Activated T-cell treated with anti-CD3 and anti-CD28 coated beads, Interleukin-2, amount 50 U/mL, for 4 hours (primary cell): ENCODE results near the gene SLC43A3. TPM values are rescaled to one million over a fixed set of nuclear protein-coding genes. Genes with fewer than 3 reads are reported as not detected.
A peak's percentile ranks its signal among the peaks of the same experiment; 100 is the strongest.

Source experiments
- ATAC-seq, 2 donors: fragments of 200-7000 bp; cut with Tn5 transposase; one replicate each; pipeline ENCODE4 v1.10.0; 2021
- DNase-seq: peaks from one replicate; pipeline ENCODE4 v3.0.0-alpha.2; 2020
- H3K27me3 Mint-ChIP-seq: one replicate; pipeline ENCODE4 v1.8.0; 2021; ENCODE audit warnings: low read depth, mixed read lengths
- H3K36me3 Mint-ChIP-seq: one replicate; pipeline ENCODE4 v1.8.0; 2022; ENCODE audit warnings: mixed read lengths; ENCODE audit not compliant: insufficient read depth
- H3K4me1 Mint-ChIP-seq: one replicate; pipeline ENCODE4 v1.8.0; 2021; ENCODE audit warnings: low read depth, mixed read lengths
- H3K4me3 Mint-ChIP-seq: one replicate; pipeline ENCODE4 v1.8.0; 2021; ENCODE audit warnings: mild to moderate bottlenecking, moderate library complexity, mixed read lengths
- H3K9me3 Mint-ChIP-seq: one replicate; pipeline ENCODE4 v1.8.0; 2021; ENCODE audit warnings: mixed read lengths
- total RNA-seq, 3 donors: library from RNA; stranded (reverse); gene quantifications; one replicate each; pipeline ENCODE4 v1.2.1, GENCODE V29; 2021

SLC43A3 gene
- total RNA-seq, 3 donors from 2014 or later: 508 to 551 (median 529) TPM

DNA sequence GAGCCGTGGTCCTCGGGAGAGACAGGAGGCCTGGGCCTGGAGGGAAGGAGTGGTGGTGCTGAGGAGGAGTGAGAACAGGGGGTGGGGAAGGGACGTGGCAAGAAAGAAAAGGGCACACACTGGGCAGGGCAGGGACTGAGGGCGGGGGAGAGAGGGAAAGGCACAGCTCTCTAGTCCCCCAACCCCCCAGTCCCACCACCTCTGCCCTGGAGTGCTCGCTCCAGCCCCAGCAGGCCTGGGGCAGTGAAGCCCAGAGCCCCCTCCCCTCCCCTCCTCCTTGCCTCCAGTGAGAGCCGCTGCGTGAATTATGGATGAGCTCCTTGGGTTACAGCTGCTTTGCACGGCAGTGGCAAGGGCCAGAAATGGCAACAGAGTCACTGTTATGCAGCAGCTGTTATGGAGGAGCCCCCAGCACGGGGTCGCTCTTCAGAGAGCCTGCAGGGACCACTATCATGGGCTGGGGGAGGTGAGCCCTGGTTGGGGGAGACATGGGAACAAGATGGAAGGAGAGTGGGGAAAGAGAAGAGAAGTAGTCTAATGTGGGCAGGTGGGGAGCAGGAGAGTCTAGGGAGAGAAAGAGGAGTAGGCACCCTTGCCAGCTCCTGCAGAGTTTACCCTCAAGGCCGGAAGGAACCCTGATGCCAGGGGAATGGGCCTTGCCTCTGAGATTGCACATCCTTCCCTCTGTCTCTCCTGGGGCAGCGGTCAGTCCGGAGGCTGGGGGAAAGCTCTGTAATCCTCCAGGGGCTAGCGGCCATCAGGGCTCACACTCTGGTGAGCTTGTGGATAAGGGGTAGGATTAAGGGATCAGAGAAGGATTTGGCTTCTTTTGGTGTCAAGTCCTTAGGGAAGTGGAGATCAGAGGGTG, 37.0 kb upstream of the SLC43A3 start:
- H3K27me3 Mint-ChIP-seq: peaks cover 24% of the 10 kb centered on the region
- H3K36me3 Mint-ChIP-seq: no peaks in the 10 kb centered on the region
- ATAC-seq: no peak
- H3K4me1 Mint-ChIP-seq: peaks cover 14% of the 10 kb centered on the region
- no peaks in the 10 kb centered on the region for H3K9me3 Mint-ChIP-seq
- no peak overlapping the region for H3K4me3 Mint-ChIP-seq
- no peak for DNase-seq

DNA sequence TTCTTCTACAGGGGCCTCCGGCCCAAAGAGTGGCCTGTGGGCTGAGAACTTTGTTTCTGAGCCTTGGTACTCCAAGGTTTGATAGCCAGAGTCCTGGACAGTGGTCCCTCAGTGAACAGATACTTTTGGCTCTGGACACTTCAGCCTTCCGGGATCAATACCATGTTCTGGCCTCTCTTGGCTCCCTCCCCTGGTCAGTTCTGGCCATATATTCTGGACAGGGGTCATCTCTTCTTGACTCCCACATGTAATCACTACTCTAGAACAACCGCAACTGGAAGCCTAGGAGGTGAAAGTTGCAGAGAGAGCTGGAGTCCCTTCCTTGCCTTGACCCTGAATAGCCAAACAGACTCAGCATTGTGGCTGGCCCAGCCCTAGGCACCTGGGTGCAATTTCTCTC, 35.7 kb upstream of the SLC43A3 start:
- H3K27me3 Mint-ChIP-seq: peaks cover 24% of the 10 kb centered on the region

DNA sequence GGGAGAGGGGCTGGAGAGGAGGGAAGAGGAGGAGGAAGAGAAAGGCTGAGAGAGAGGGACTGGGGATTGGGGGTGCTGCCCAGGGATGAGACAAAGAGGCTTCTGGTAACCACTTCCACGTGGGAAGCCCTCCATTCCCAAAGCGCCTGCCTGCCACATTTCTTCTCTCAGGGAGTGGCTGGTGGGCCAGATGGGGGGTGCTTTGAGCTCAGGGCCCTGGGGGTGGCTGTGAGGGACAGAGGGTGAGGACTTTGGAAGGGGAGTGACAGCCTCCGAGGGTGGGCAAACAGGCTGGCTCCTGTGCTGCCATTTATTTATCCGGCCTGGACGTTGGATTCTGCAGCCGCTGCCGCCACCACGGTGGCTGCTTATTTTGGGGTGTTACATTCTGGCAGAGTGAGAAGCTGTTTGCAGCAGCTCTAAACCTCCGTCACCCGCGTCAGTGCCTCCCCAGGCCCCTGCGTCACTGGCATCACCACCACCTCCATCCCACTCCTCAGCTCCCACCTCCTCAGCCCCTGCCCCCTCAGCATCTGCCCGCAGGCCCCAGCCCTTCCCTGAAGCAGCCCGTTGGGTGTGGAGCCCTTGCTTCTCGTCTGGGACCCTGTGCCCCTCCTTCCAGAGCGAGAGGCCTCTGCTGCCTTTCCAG, 35.0 kb upstream of the SLC43A3 start:
- peak overlapping the region; percentile 24 for H3K4me3 Mint-ChIP-seq
- H3K9me3 Mint-ChIP-seq: no peaks in the 10 kb centered on the region
- ATAC-seq: no peak
- no peaks in the 10 kb centered on the region for H3K36me3 Mint-ChIP-seq
- H3K4me1 Mint-ChIP-seq: peaks cover 26% of the 10 kb centered on the region
- DNase-seq: no peak
- H3K27me3 Mint-ChIP-seq: peaks cover 28% of the 10 kb centered on the region

More for the DNA sequence above, 35.7 kb upstream of the SLC43A3 start:
- no peaks in the 10 kb centered on the region for H3K36me3 Mint-ChIP-seq
- DNase-seq: no peak
- H3K4me3 Mint-ChIP-seq: no peak overlapping the region
- H3K9me3 Mint-ChIP-seq: no peaks in the 10 kb centered on the region
- ATAC-seq: no peak
- peaks cover 23% of the 10 kb centered on the region for H3K4me1 Mint-ChIP-seq

DNA sequence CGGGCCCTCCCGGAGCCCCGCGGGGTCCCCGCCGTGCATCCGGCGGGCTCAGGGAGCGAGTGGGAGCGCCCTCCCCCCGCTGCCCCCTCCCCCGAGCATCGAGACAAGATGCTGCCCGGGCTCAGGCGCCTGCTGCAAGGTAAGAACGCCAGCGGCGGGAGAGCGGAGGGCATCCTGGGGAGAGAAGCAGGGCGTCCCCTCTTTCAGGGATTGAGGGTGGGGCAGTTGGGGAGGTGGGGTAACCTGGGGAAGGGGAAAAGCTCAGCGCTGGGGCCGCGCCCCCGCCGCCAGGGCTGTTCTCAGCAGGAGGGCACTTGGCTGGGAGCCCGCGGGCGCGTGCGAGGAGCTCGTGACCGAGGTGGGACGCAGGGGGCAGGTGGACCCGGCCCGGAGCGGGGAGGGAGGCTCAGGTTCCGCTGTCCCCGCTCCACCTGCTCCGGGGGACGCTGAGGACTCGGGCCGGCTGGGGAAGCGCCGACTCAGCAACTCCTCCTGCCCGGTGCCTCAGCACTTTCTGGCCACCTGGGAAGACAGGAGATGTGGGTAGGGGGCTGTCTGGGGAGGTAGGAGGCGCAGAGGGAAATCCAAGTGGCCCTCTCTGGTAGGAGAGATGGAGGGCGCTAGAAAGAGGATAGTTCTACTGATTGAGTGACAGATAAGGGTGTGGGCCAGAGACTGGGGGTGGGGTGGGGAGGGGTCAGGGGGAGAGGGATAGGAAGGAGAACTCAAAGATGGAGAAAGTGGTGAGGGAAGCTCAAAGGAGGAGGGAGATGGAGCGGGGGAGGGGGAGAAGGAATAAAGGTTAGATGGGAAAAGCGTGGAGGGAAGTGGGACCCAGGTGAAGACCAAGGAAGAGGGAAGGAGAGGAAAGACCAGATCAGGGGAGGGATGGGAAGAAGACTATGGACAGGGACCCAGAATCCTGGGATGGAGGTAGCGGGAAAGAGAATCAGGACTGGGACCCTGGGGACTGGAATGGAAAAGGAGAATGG, 34.1 kb upstream of the SLC43A3 start:
- peaks cover 26% of the 10 kb centered on the region for H3K4me1 Mint-ChIP-seq
- ATAC-seq (no peak), DNase-seq (no peak)
- H3K27me3 Mint-ChIP-seq: peaks cover 28% of the 10 kb centered on the region
- no peaks in the 10 kb centered on the region for H3K9me3 Mint-ChIP-seq
- peak overlapping the region; percentile 24 for H3K4me3 Mint-ChIP-seq
- no peaks in the 10 kb centered on the region for H3K36me3 Mint-ChIP-seq

DNA sequence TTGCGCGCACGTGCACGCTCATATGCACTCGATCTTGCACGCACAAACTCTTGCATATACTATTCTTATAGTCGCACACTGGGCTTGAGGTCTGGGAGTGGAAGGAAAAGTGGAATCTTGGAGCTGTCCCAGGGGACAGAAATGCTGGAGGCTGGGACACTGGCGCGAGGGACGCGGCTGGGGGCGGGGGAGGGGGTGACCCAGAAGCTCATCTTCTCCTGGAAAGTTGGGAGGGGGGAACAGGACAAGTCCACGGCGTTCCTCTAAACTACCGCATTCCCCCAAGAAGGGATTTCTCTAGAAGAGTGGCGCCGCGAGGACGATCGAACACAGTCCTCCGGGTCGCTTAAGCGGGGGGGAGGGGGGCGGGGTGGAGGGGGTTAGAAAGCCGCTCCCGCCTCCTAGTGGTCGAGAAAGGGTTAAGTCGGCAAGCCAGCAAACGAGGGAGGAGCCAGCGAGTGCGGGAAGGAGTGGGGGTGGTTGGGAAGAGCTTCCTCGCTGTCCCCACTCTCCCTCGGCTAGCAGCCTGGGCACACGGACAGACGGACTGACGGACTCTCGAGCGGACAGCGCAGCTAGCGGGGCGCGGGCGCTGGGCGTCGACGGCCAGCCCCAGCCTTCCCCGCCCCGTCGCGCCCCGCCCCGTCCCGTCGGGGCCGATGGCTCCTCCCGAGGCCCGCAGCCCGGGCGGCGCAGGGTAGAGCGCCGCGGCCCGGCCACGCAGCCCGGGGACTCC, 33.3 kb upstream of the SLC43A3 start, which contains the start of gene RTN4RL2:
Gene RTN4RL2 (plus strand): TSS at position 507 of the 736 bp plus-strand sequence. CDS start 338 bp downstream, outside the sequence.
- no peaks in the 10 kb centered on the region for H3K9me3 Mint-ChIP-seq
- peaks cover 31% of the 10 kb centered on the region for H3K27me3 Mint-ChIP-seq
- no peaks in the 10 kb centered on the region for H3K36me3 Mint-ChIP-seq
- peaks cover 26% of the 10 kb centered on the region for H3K4me1 Mint-ChIP-seq
- H3K4me3 Mint-ChIP-seq: peak within 1 kb of the TSS; percentile 58
- DNase-seq (no peak), ATAC-seq (peak; percentile 50 to 52)

DNA sequence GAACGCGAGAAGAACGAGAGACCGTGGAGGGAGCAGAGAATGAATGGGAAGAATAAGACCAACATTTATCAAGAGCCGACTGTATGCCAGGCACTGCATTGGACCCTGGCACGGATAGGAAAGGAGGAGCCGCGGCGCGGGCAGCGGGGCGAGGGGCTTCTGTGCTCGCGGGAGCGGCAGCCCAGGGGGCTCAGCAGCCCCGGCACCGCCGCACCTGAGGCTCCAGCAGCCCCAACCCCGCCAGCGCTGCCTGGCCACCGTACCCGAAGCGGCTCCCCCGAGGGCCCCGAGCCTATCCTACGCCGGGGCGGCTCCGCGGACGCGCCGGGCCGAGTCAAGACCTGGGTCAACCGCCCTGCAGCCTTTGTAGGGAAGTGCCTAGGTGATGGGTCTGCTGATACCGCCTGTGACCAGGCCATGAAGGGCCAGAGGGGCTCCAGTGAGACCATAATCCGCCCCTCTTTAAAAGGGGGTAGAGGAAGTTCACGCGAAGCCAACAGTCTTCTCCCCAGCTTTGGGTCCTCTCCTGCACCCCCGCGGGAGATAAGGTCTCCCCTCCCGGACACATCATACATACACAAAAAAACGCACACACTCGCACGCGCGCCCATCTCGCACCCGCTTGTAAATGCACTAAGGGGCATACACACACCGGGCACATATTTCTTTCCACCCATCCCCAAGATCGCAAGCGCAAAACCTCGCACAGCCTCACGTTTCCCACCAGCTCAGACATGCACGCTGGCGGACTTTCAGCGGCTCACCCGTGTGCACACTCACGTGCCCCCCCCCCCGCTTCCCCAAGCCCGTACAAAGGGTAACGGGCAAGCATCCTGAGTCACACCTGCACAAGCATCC, 32.5 kb upstream of the SLC43A3 start:
- Mint-ChIP-seq H3K9me3 (no peaks in the 10 kb centered on the region), H3K27me3 (peaks cover 31% of the 10 kb centered on the region), H3K4me3 (peak overlapping the region; percentile 83), H3K4me1 (peaks cover 26% of the 10 kb centered on the region), H3K36me3 (no peaks in the 10 kb centered on the region)
- ATAC-seq: peak; percentile 9 to 11
- DNase-seq: peak; percentile 31

DNA sequence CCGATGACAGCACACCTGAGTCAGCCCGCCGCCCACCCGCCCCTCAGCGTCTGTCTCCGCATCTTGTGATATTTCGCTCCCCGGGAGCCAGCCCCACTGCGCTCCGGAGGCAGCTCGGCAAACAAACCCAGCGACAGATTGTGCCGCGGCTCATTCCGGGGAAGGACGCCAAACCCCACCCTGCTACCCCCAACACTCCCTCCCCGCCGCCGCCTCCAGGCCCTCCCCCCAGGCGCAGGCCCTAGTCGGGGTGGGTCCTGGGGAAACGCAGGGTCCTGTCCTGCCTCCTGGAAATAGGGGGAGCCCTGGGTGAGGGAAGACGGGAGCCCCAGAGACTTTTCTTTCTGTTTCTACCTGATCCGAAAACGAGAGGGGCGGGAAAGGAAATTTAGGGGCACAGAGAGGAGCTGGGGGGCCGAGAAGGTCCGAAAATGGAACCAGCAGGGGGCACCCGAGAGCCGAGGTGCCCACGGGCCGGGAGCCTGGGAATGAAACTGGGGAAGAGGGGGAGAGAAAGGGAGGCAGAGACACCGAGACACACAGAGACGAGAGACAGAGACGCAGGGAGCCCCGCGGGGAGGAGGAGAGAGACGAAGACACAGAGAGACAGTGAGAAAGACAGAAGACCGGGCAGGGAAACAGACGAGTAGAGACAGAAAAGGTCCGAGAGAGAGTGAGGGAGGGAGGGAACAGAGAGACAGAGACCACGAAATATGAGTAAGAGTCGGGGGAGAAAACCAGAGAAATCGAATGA, 31.7 kb upstream of the SLC43A3 start:
- DNase-seq (peak; percentile 73), ATAC-seq (peak; percentile 51 to 59)
- no peaks in the 10 kb centered on the region for H3K9me3 Mint-ChIP-seq
- H3K4me3 Mint-ChIP-seq: peak overlapping the region; percentile 83
- H3K27me3 Mint-ChIP-seq: peaks cover 31% of the 10 kb centered on the region
- peaks cover 26% of the 10 kb centered on the region for H3K4me1 Mint-ChIP-seq
- no peaks in the 10 kb centered on the region for H3K36me3 Mint-ChIP-seq

DNA sequence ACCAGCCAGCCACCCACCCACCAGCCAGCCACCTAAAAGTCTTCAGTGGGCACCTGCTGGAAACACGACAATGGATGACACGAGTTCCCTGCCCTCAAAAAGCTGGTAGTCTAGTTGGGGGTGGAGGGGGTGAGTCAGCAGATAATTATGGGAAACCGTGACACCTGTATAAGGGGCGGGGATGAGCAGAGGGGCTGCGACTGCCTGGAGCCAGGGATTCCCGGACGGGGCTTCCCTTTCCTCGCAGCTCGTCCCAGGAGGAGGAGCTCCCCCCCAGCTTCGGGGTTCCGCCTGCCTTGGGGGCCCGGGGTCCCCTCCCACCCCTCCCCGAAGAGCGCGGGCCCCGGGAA, 31.1 kb upstream of the SLC43A3 start:
- Mint-ChIP-seq H3K4me1 (peaks cover 26% of the 10 kb centered on the region), H3K9me3 (no peaks in the 10 kb centered on the region), H3K4me3 (peak overlapping the region; percentile 62), H3K27me3 (peaks cover 31% of the 10 kb centered on the region), H3K36me3 (no peaks in the 10 kb centered on the region)
- ATAC-seq (peak; percentile 20 to 32), DNase-seq (no peak)

DNA sequence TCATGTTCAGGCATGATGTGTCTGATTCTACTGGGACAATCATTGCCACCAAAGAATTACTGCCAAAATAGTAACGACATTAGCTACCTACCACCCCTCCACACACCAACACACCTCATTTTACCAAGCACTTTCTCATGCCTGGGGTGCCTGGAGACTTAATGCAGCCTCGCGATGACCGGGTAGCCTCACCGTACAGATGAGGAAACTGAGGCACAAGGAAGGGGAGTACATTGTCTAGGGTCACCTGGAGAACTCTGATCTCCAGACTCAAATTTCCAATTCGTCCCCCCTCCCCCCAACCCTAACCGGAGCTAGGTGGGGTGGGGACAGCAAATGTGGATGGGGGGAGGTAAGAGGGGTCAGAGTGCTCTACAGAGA, 30.7 kb upstream of the SLC43A3 start:
- ATAC-seq: peak; percentile 6 to 9
- peaks cover 29% of the 10 kb centered on the region for H3K27me3 Mint-ChIP-seq
- DNase-seq: no peak
- H3K36me3 Mint-ChIP-seq: no peaks in the 10 kb centered on the region
- peaks cover 26% of the 10 kb centered on the region for H3K4me1 Mint-ChIP-seq
- H3K9me3 Mint-ChIP-seq: no peaks in the 10 kb centered on the region
- peak overlapping the region; percentile 62 for H3K4me3 Mint-ChIP-seq

DNA sequence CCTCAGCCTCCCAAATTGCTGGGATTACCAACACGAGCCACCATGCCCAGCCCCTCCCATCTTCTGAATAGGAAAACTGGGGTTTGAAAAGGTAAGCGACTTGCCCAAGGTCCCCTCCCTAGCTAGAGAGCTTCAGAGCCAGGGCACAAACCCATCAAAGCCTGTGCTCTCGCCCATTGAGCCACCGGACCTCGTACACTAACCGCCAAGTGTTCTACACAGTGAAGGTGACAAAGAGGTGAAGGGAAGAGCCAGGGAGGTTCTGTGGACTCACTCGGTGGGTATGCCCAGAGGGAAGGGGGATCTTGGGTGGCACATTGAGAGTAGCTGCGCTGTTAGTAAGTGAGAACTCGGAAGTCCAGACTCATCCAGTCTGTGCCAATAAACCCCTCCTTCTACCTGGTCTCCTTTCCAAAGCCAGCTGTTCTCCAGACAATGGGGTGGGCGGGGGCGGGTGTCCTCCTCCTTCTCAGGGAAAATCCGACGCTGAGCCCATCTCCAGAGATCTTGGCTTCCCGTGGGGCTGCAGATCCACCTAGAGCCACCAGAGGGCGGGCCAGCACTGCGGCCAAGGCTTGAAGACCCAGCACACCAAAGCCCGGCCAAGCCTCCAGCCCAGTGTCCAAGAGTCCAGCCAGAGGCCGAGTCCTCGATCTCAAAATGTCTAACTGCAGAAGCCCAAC, 30.2 kb upstream of the SLC43A3 start:
- peak; percentile 68 for DNase-seq
- Mint-ChIP-seq H3K4me1 (peaks cover 26% of the 10 kb centered on the region), H3K4me3 (peak overlapping the region; percentile 62), H3K36me3 (no peaks in the 10 kb centered on the region), H3K9me3 (no peaks in the 10 kb centered on the region), H3K27me3 (peaks cover 24% of the 10 kb centered on the region)
- ATAC-seq: peak; percentile 40 to 43

DNA sequence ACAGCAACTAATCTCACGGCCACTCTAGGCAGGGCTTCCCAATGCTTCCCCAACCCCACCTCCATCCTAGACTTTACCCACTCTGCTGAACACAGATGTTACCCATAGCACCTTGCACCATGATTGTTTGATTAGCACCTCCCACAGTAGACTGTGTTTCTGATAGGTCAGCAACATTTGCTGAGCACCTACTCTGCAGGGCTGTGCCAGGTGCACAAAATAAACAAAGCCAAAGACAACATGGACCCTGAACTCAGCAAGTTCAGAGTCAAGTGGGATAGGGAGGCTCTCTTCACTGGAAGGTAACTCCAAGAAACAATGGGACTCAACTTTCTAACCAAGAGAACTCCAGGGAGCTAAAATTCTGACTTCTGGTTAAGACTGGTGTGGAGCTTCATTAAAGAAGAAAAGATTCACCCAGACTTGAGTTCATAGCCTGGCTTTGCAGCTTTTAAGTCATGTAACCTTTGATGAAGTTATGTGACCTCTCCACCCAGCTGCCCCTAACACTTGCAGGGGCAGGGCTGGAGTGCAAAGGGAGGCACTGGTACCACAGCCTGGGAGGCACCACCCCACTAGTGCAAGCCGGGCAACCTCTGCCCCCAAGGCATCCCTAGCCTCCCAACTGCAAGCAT, 26.7 kb upstream of the SLC43A3 start:
- ATAC-seq (no peak), DNase-seq (no peak)
- Mint-ChIP-seq H3K4me3 (no peak overlapping the region), H3K9me3 (no peaks in the 10 kb centered on the region), H3K27me3 (peaks cover 13% of the 10 kb centered on the region), H3K36me3 (no peaks in the 10 kb centered on the region), H3K4me1 (peaks cover 10% of the 10 kb centered on the region)
